Upper lobe of right lung (tissue), 1 donor: ENCODE data around the gene HERPUD1. TPM values are rescaled to one million over a fixed set of nuclear protein-coding genes. Genes with fewer than 3 reads are reported as not detected.
"Not testable (repeated sequence)": the region's sequence is repeated elsewhere in the genome, so short reads cannot be mapped to it uniquely, and the experiment has no call there.

Experiments
- ATAC-seq: fragments of 200-7000 bp; cut with Tn5 transposase; one replicate; pipeline ENCODE4 v1.9.1; 2020; ENCODE audit warnings: mild to moderate bottlenecking, moderate library complexity
- DNase-seq: peaks from one replicate; pipeline ENCODE4 v3.0.0-alpha.2; 2020
- H3K27ac ChIP-seq: fragments of 200-600 bp; one replicate; pipeline ENCODE4 v1.8.0; 2022
- H3K27me3 ChIP-seq: fragments of 200-600 bp; one replicate; pipeline ENCODE4 v1.8.0; 2022; ENCODE audit warnings: mild to moderate bottlenecking
- H3K36me3 ChIP-seq: fragments of 200-600 bp; one replicate; pipeline ENCODE4 v1.8.0; 2022
- H3K4me1 ChIP-seq: fragments of 200-600 bp; one replicate; pipeline ENCODE4 v1.8.0; 2022
- H3K4me3 ChIP-seq: fragments of 200-600 bp; one replicate; pipeline ENCODE4 v1.8.0; 2022; ENCODE audit warnings: mild to moderate bottlenecking
- H3K9me3 ChIP-seq: fragments of 200-600 bp; one replicate; pipeline ENCODE4 v1.8.0; 2022
- intact Hi-C: fragments of 100-400 bp; cut with DNase I; formaldehyde crosslinking; loops from one replicate; pipeline ENCODE4 v1.11.0; 2022
- total RNA-seq: library from RNA; stranded (reverse); fragmentation: NEBNext Ultra II Directional; extraction: Animal tissue kit (Norgen Biotek cat#: 25700); gene quantifications from one replicate; pipeline ENCODE4 v1.2.1, GENCODE V29; 2021
- TF ChIP-seq, protein P1 (sequence below): fragments of 200-600 bp; IDR thresholded peaks from one replicate; pipeline ENCODE4 v1.8.0; 2022; ENCODE audit warnings: antibody characterized with exemption
- donor health status: DM: no; HTN: yes; CAD: no; lungs with severe emphysema.

HERPUD1 gene
- total RNA-seq, 1 donor from 2014 or later = 223 TPM

DNA sequence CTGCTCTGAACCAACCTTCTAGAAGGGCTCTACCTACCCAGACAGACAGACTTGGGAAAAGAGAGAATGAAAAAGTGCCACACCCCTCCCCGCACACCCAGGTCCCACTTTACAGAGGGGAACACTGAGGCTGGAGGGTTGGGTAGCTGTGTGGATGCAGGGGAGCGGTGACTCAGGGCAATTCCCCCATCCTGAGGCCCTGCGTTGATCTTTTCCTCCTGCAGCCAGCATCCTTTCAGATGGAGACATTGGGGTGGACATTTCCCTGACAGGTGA lies 39.8 kb downstream of the HERPUD1 start:
- H3K27me3 ChIP-seq = no peaks in the 10 kb centered on the region
- H3K4me3 ChIP-seq = no peak overlapping the region
- H3K4me1 ChIP-seq = no peaks in the 10 kb centered on the region
- H3K27ac ChIP-seq = no peak overlapping the region
- DNase-seq = no peak
- TF ChIP-seq, protein P1, sequence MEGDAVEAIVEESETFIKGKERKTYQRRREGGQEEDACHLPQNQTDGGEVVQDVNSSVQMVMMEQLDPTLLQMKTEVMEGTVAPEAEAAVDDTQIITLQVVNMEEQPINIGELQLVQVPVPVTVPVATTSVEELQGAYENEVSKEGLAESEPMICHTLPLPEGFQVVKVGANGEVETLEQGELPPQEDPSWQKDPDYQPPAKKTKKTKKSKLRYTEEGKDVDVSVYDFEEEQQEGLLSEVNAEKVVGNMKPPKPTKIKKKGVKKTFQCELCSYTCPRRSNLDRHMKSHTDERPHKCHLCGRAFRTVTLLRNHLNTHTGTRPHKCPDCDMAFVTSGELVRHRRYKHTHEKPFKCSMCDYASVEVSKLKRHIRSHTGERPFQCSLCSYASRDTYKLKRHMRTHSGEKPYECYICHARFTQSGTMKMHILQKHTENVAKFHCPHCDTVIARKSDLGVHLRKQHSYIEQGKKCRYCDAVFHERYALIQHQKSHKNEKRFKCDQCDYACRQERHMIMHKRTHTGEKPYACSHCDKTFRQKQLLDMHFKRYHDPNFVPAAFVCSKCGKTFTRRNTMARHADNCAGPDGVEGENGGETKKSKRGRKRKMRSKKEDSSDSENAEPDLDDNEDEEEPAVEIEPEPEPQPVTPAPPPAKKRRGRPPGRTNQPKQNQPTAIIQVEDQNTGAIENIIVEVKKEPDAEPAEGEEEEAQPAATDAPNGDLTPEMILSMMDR = no peak
- H3K36me3 ChIP-seq = no peaks in the 10 kb centered on the region
- intact Hi-C loops = no loop called here
- no peaks in the 10 kb centered on the region for H3K9me3 ChIP-seq
- ATAC-seq = no peak

DNA sequence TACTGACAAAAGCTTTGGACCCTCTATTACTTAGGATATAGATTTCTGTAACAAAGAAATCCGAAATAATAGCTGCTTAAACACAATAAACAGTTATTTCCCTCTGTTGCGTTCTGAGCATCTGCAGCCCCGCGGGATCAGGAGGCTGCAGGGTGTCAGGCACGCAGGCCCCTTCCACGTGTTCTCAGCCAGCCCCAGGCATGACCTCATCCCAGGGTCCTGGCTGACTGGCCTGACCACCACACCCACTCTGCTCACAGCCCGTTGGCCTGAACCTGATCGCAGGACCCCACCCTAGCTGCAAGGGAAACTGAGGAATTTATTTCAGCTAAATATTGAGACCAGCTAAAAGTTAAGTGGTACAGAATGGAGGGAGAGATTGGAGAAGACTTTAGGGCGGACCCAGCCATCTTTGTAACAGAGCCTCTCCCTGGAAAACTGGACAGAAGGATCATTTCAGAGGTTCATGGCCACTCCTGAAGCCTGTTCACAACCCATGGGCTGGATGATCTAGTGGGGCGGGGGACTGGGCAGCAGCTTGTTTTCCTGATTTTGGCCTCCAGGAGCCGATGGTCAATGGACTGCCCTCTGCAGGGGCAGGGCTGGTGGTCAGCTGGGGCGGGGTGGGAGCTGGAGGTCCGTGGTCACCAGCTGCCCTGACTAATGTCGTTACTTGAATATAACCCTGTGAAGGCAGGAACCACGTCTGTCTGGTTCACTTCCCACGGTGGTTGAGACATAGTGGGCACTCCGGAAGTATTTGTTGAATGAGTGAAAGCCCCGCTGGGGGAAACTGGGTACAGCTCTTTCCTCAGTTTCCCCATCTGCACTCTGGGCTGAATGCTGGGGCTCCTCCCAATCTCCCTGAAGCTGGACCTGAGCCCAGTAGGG lies 40.7 kb downstream of the HERPUD1 start:
- Histone ChIP-seq H3K27me3 (no peaks in the 10 kb centered on the region), H3K4me1 (no peaks in the 10 kb centered on the region), H3K27ac (no peak overlapping the region), H3K4me3 (no peak overlapping the region), H3K9me3 (no peaks in the 10 kb centered on the region), H3K36me3 (no peaks in the 10 kb centered on the region)
- TF ChIP-seq, protein P1 = no peak
- ATAC-seq = no peak
- intact Hi-C loops = no loop called here
- DNase-seq = no peak

DNA sequence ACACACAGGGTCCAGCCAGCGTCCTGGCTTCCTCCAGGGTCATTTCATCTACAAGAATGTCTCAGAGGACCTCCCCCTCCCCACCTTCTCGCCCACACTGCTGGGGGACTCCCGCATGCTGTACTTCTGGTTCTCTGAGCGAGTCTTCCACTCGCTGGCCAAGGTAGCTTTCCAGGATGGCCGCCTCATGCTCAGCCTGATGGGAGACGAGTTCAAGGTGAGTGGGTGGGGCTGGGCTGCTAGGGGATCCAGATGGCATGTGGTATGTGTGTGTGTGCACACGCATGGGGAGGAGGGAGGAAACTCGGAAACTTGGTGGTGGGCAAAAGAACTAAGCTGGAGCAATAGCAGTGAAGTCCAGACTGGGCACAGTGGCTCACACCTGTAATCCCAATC lies 41.4 kb downstream of the HERPUD1 start:
- Histone ChIP-seq H3K36me3 (no peaks in the 10 kb centered on the region), H3K4me1 (no peaks in the 10 kb centered on the region), H3K4me3 (no peak overlapping the region), H3K27me3 (no peaks in the 10 kb centered on the region), H3K27ac (no peak overlapping the region), H3K9me3 (no peaks in the 10 kb centered on the region)
- intact Hi-C loops = no loop called here
- TF ChIP-seq, protein P1 = no peak
- DNase-seq (no peak), ATAC-seq (no peak)

DNA sequence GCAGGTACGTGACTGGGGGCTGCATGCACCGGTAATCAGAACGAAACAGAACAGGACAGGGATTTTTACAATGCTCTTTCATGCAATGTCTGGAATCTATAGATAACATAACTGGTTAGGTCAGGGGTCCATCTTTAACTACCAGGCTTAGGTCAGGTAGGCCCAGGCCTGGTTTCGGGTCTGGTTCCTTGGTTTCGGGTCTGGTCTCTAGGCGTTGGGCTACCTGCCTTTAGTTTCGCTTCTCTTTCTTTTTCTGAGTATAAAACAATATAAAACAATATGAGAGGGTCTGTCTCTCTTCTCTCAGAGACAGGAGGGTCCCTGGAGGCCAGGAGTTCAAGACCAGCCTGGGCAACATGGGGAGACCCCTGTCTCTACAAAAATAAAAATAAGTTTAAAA lies 42.0 kb downstream of the HERPUD1 start:
- H3K9me3 ChIP-seq, DNase-seq, H3K36me3 ChIP-seq, H3K27ac ChIP-seq, ATAC-seq, H3K27me3 ChIP-seq, H3K4me3 ChIP-seq, H3K4me1 ChIP-seq, intact Hi-C loops: not testable (repeated sequence)

DNA sequence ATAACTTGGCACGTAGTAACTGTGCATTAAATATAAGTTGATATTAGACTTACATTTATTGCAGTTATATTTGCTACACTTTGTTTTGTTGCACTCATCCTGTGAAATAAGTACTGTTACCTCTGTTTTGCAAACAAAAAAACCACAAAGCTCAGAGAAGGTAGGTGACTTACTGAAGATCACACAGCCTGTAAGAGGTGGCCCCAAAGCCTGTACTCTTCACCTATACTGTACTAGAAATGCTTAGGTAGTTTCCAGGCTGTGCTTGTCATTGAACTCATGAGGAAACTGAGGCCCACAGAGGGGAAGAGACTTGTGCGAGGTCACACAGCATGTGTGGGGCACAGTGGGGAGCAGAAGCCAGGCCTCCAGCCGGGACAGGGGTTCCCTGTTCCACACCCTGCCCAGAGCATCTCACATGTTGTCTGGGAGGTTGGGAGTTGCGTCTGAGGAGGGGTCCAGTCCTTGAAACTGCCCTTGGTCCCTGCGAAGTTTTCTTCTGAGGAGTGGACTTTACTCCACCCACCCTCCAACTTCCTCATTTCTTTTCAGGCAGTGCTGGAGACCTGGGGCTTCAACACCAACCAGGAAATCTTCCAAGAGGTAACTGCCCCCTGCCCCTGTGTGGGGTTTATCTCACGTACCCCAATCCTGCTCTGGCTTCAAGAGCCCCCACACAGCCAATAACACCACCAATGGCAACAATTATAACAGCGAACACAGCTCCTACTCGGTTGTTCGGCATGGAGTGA lies 42.8 kb downstream of the HERPUD1 start:
- Histone ChIP-seq H3K27ac (no peak overlapping the region), H3K36me3 (no peaks in the 10 kb centered on the region), H3K9me3 (no peaks in the 10 kb centered on the region), H3K4me3 (no peak overlapping the region), H3K4me1 (no peaks in the 10 kb centered on the region), H3K27me3 (no peaks in the 10 kb centered on the region)
- ATAC-seq = no peak
- intact Hi-C loops = no loop called here
- no peak for DNase-seq
- TF ChIP-seq, protein P1 = no peak

DNA sequence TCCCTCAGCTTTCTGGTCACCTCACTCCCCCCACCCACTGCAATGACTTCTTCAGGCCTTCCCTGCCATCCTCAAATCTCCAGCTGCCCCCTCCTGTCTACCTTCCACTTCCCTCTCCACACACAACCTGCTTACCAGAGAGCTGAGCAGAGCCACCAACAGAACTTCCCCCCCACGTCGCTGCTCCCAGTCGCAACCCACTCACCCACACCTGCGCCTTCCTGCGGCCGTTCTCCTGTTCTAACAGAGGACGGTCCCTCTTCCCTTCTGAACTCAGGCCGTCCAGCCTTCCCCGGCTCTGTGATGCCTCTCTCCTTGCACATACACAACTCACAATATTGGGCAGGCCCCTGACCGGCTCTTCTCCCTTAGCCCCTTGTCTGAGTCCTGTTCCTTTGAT lies 43.8 kb downstream of the HERPUD1 start:
- Histone ChIP-seq H3K36me3 (no peaks in the 10 kb centered on the region), H3K9me3 (no peaks in the 10 kb centered on the region), H3K4me3 (no peak overlapping the region), H3K27me3 (no peaks in the 10 kb centered on the region), H3K4me1 (no peaks in the 10 kb centered on the region), H3K27ac (no peak overlapping the region)
- no peak for DNase-seq
- TF ChIP-seq, protein P1 = no peak
- no peak for ATAC-seq
- intact Hi-C loops = no loop called here
